GM19468 (cell line): ENCODE data around the gene SYTL4.
A peak's percentile ranks its signal among the peaks of the same experiment; 100 is the strongest.

ENCODE experiments used
- ATAC-seq: cut with Tn5 transposase; IDR thresholded peaks from one replicate; pipeline ENCODE4 v1.9.1; 2021; ENCODE audit warnings: mild to moderate bottlenecking, moderate library complexity, moderate number of reproducible peaks; ENCODE audit not compliant: unreplicated experiment; ENCODE audit errors: extremely low read depth

Gene SYTL4

DNA sequence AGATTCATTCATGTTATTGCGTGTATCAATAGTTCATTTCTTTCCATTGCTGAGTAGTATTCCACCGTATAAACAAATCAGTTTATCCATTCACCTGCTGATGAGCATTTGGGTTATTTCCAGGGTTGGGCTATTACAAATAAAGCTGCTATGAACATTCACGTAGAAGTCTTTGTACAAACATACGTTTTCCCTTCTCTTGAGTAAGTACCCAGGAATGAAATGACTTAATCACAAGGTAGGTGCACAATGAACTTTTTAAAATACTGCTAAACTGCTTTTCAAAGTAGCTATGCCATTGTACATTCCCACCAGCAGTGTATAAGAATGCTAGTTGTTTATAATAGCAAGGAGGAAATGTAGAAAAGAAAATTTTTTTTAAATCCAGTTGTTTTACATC is 35.9 kb downstream of the SYTL4 start:
- ATAC-seq = no peak

DNA sequence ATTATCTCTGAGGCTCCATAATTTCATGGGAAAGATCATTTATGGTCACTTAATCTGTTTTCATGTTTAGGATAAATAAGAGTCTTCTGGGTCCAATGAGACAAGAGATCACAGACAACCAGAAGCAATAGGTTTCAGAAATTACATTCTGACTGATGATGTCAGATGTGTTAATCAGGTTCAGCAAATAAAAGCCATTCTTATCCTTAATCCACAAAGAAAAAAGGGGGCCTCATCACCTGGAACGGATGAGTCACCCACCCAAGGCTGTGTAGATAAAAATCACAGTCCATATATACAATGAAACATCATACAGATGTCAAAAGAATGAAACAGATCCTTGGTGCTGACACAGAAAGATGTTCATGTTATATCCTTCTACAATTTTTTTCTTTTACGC is 36.6 kb downstream of the SYTL4 start:
- ATAC-seq = no peak

- ATAC-seq = peak; percentile 54
Observed at GRCh38 chrX:100687546-100687945, 44.4 kb downstream of the SYTL4 start.

DNA sequence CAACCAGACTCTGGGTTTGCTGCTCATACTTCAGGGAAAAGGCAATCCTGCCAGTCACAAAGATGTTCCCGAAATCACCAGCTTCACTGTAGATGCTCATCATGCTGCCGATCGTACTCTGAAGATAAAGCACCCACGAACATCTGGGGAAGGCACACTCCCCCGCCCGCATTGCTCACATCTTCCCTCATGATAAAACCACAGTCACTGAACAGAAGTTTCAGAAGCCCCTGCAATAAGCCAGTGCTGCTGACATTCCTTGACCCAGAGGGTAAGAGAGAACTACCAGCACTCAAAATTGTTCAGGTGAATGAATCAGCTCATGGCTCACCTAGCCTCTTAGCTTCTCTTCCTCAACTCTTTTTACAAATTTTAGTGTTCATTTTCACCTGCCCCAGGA is 44.8 kb downstream of the SYTL4 start:
- ATAC-seq = no peak

DNA sequence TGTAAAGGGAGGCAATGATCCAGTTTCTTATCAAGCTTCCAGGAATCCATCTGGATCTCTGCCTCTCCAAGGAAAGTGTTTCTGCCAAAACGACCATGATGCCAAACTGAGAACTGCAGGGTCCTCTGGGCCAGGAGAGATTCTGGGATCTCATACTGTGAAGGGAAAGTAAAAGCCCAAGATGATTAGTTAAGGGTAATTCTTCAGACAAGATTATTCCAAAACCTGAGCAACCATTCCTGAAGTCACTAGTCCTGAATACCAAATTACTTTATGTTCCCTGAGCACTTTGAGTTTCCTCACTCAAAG is 46.0 kb downstream of the SYTL4 start:
- no peak for ATAC-seq

DNA sequence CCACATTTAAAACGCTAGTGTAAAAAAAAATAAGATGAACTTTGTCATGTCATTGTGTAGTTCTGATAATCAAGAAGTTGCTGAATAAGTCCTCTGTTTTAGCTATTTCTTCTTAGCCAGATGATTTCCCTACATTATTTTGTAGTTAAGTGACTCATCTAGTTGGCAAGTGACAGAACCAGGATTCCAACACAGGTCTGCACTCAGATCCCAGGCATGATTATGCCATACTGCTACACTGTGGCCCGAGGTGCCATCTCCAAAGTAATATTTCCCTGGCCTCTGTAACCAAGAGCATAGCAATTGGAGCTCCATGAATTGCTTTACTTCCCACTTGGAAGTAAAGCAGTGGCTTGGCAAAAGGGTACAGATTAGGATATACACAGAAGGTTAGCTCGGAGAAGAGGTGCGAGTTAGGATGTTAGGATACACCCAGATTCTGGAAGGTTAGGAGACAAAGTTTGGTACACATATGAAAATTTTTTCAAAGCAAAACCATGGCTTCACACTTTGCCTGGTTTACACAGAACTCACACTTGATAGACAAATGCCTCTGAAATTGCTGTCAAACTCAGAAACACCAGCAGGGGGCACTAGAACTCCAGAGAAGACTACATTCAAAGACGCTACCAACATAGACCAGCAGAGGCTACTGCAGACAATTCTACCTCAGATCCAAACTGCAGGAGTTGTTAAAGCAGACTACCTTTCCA is 46.5 kb downstream of the SYTL4 start:
- peak; percentile 66 for ATAC-seq

GRCh38 chrX:100682939-100683338 is 49.0 kb downstream of the SYTL4 start:
- no peak for ATAC-seq

- ATAC-seq = no peak
Observed at GRCh38 chrX:100681599-100681998, 50.3 kb downstream of the SYTL4 start.

DNA sequence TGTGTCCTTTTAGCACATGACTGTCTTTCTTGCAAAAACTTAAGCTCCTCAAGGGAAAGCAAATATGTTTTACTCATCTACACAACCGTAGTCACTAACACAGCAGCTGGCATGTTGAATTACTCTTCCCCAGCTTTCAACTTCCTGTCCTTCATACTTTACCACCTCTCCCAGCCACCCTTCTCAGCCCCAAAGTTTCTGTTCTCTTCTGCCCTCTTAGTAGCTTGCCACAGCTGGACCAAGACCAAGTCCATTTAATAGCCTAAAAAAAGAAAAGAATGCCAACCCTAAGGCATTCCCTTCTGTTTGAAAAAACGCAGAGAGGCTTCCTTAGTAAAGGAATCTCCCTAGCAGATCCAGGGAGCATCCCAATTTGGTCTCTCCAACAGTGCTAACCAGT is 51.2 kb downstream of the SYTL4 start:
- ATAC-seq = no peak

DNA sequence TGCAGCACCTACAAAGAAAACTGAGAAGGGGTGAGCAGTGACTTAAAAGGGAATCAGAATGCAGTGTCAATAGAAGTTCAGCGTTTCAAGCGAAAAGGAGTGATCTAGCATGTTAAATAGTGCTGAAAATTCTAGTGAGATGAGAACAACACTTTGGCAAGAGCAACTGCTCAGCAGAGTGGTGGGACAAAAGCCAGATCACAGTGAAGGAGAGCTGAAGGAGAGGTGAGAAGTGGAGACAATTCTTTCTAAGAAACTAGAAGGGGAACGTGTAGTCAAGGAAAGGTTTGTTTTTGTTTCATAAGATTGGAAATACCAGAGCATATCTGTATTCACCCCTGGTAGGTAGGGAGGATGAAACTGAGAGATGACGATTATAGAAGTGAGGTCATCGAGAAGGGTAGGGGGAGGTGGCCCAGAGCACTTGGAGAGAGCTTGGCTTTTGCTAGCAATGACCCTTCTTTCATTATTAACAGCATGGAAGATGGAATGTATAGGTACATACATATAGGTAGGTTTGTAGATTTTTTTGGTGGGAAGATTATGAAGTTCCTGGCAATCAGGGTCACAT is 54.2 kb downstream of the SYTL4 start:
- ATAC-seq = no peak

DNA sequence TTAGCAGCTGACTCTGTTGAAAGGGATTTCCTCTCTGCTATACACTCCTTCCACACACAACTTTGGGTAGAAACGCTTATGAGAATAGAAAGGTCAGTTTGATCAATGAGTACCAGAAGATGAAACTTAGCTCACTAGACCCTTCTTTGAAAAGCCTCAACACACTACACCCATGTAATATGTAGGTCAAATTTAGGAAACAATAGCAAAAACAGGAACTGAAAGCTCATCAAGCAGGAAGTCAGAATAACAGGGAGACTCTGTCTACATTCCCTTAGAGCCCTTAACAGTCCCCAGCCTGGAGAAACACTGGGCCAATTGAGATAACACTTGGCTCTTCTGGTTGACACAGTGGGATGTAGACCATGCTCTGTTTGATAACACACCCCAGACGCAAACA is 57.2 kb downstream of the SYTL4 start:
- ATAC-seq = peak; percentile 27

DNA sequence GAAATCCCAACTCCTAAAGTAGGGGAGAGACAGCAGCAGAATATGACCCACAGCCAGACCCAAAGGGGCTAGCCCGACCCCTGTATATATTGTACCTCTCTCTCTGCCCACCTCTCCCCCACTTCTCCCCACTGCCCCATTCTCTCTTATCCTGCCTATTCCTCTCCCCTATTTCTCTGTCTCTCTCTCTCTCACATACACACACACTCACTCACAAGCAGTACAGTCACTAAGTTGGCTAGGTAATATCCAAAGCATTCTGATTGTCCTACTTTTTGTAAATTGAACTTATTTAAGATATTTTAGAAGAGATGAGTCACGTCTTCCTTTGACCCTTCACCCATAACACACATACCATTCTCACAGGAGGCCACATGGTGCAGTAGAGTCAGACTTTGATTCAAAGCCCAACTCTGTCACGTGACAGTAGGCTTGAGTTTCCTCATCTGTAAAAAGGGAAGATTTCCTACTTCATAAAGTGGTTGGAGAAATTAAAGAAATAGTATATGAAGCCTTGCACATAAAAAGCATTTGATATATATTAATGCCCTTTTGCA is 58.4 kb downstream of the SYTL4 start:
- ATAC-seq = no peak

DNA sequence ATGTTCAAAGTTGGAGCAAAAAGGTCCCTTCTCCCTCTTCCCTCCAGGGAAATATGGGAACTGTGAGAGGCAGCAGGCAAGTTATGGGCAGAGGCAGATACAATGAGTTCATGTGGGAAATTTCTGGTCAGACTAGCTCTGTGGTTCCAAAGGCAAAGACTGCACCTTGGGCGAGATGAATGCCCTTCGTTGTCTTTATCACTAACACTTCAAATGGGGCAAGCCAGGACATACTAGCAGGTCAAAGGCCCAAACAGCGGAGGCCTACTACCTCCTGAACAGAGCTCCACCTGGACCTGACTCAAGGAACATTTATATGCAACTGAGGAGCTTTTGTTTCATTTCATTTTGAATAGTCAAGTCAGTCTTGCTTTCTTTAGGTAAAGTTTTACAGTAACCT is 59.0 kb downstream of the SYTL4 start:
- no peak for ATAC-seq

GRCh38 chrX:100663642-100664041 is 68.3 kb downstream of the SYTL4 start:
- ATAC-seq = no peak

GRCh38 chrX:100662796-100663195 is 69.1 kb downstream of the SYTL4 start:
- ATAC-seq = no peak

- ATAC-seq = no peak
Observed at GRCh38 chrX:100662170-100662569, 69.8 kb downstream of the SYTL4 start.

DNA sequence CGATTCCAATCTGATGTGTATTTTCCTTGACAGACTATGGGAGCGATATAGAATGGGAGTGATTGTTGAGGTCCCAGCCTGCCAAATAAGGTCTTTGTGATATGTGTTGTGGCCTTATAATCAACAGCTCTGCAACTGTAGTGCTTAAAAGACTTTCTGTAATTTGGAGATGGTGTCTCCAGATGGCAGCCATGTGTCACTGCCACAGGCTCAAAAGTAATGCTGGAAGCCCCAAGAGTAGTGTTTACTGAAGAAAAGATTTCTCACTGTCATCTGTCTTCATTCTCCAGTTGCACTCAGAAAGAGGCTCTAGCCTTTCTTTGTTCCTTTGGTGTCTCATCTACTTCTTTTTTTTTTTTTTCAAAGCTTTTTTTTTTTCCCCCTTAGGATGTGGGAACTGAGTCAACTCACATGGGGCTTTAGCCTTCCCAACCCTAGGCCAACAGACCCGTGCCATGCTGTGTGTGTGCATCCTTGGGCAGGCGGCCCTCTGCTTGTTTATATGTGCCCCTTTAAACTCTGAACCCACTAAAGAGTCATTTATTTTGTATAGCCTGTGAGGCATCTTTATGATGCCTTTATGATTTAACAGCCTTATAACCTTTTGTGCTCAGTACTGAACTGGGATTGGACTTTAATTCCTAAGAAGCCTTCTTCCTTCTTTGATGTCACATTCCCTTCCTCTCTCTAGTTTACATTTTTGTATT is 72.3 kb downstream of the SYTL4 start:
- no peak for ATAC-seq

DNA sequence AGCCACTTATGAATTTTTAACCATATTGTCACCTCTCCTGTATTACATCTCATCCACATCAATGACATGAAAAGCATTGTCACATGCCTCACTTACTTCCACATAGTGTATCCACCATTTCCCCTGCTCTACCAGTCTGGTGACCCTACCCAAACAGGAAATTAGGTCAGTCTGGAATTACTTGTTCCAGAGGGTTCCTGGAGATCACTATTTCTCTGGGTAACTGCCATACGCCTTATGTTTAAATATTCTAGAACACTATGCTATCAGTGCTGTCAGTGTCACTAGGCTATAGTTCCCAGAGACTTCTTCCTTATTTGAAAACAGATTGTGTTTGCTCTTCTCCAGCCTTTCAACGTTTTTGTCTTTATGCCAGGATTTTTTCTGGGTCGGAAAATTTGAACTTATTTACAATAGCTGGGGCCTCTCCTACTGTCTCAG is 73.0 kb downstream of the SYTL4 start:
- no peak for ATAC-seq

DNA sequence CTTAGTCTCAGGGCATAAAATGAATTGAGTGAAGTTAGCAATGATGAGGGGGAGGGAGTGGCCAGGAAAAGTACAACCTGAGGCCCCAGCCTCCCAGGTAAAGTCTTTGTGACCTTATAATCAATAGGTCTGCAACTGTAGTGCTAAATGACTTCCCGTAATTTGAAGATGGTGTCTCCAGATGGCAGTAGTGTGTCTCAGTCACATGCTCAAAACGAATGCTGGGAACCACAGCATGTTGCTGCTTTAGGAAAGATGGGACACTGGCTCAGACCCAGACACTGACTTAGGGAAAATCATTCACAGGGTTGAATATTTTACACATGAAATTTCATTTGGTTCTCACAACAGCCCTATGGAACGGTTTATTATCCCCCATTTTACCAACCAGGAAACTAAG is 77.7 kb downstream of the SYTL4 start:
- no peak for ATAC-seq

- ATAC-seq = no peak
Observed at GRCh38 chrX:100652266-100652665, 79.7 kb downstream of the SYTL4 start.

GRCh38 chrX:100650841-100651240 is 81.1 kb downstream of the SYTL4 start:
- ATAC-seq = no peak
